Measurements from ENCODE around the gene ELAVL1.

ELAVL1 gene

GRCh38 chr19:8000298-8001038 is 5.0 kb downstream of the ELAVL1 start:
- in situ Hi-C loops (cut with MboI; ENCODE audit: low pct_unique_long_range_greater_than_20kb, low sequenced_read_pairs, unreplicated experiment): no loop called here
- TF ChIP-seq CTCF (IDR thresholded peaks at IDR 0.05; ENCODE audit: extremely low read depth, insufficient read depth, missing control alignments): no peak

GRCh38 chr19:7999376-7999775 is 6.1 kb downstream of the ELAVL1 start:
- in situ Hi-C loops (cut with MboI; ENCODE audit: low pct_unique_long_range_greater_than_20kb, low sequenced_read_pairs, unreplicated experiment): no loop called here
- TF ChIP-seq CTCF (IDR thresholded peaks at IDR 0.05; ENCODE audit: extremely low read depth, insufficient read depth, missing control alignments): no peak
- no peak for DNase-seq (ENCODE audit: low spot score)

More at GRCh38 chr19:8000298-8001038, 5.0 kb downstream of the ELAVL1 start:
- no peak for DNase-seq (ENCODE audit: low spot score)

GRCh38 chr19:7997809-7998480 is 7.5 kb downstream of the ELAVL1 start:
- no peak for TF ChIP-seq CTCF (IDR thresholded peaks at IDR 0.05; ENCODE audit: extremely low read depth, insufficient read depth, missing control alignments)
- DNase-seq (ENCODE audit: low spot score): no peak
- in situ Hi-C loops (cut with MboI; ENCODE audit: low pct_unique_long_range_greater_than_20kb, low sequenced_read_pairs, unreplicated experiment): no loop called here

GRCh38 chr19:7996883-7997282 is 8.6 kb downstream of the ELAVL1 start:
- no peak for DNase-seq (ENCODE audit: low spot score)
- no peak for TF ChIP-seq CTCF (IDR thresholded peaks at IDR 0.05; ENCODE audit: extremely low read depth, insufficient read depth, missing control alignments)
- in situ Hi-C loops (cut with MboI; ENCODE audit: low pct_unique_long_range_greater_than_20kb, low sequenced_read_pairs, unreplicated experiment): no loop called here

- in situ Hi-C loops (cut with MboI; ENCODE audit: low pct_unique_long_range_greater_than_20kb, low sequenced_read_pairs, unreplicated experiment): no loop called here
- TF ChIP-seq CTCF (IDR thresholded peaks at IDR 0.05; ENCODE audit: extremely low read depth, insufficient read depth, missing control alignments): no peak
- no peak for DNase-seq (ENCODE audit: low spot score)
Observed at GRCh38 chr19:7995810-7996158, 9.7 kb downstream of the ELAVL1 start.

- TF ChIP-seq CTCF (IDR thresholded peaks at IDR 0.05; ENCODE audit: extremely low read depth, insufficient read depth, missing control alignments): no peak
- no peak for DNase-seq (ENCODE audit: low spot score)
- in situ Hi-C loops (cut with MboI; ENCODE audit: low pct_unique_long_range_greater_than_20kb, low sequenced_read_pairs, unreplicated experiment): no loop called here
Observed at GRCh38 chr19:7994928-7995809, 10.3 kb downstream of the ELAVL1 start.

Measured in GM13977 (cell line).